LNCaP clone FGC (cell line): ENCODE measurements around the gene ATAD5.
"Not testable (repeated sequence)": the region's sequence is repeated elsewhere in the genome, so short reads cannot be mapped to it uniquely, and the experiment has no call there.

ENCODE experiments used
- DNase-seq: peaks from one replicate; pipeline ENCODE4 v3.0.0-alpha.2; 2011; ENCODE audit warnings: low read depth
- H3K4me3 ChIP-seq: 2 replicates; pipeline ENCODE4 v1.5.1; 2011; ENCODE audit warnings: mild to moderate bottlenecking, low read depth, low read length, control low read depth
- TF ChIP-seq, protein P1 (sequence below): IDR thresholded peaks from 2 replicates; pipeline ENCODE4 v1.5.1; 2012; ENCODE audit warnings: mild to moderate bottlenecking; ENCODE audit not compliant: control insufficient read depth, insufficient read depth; ENCODE audit errors: extremely low read depth

ATAD5 gene

DNA sequence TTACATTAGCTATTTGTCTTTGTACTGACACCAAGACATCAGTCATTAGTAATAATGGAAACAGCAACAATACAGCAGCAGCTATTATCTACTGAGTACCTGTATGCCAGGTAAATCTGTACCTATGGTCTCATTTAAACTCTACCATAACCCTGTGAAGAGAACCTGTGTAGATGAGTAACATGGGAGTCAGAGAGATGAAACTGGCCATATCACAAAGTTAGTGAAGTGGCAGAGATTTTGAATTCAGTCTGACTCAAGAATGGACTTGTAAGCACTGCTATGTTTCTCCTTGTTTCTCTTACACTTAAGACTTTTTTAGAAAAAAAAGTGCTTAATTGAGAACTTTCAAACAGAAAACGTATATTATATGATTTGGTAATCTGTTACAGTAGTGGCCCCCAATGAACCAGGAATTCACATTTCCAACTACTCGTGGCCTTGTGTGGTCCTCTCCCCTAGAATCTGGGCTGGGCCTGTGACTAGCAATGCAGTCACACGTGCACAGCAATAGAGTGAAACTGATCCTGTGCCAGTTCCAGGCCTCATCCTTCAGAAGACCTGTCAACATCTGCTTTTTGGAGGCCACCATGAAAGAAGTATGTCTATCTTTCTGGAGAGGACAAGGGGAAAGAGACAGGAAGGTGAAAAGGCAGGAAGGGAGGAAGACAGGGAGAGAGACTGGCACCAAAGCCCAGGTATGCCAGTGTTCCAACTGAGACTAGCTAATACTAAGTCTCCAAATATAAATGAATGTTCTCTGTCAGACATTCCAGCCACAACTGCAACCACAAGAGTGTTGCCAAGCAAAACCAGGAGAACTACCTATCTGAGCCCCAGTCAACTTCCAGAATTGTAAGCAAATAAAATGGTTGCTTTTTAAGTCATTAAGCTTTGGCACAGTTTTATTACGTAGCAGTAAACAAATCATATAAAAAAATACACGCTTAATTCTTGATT is 19.3 kb upstream of the ATAD5 start:
- peak; percentile 25 for DNase-seq
- TF ChIP-seq, protein P1, sequence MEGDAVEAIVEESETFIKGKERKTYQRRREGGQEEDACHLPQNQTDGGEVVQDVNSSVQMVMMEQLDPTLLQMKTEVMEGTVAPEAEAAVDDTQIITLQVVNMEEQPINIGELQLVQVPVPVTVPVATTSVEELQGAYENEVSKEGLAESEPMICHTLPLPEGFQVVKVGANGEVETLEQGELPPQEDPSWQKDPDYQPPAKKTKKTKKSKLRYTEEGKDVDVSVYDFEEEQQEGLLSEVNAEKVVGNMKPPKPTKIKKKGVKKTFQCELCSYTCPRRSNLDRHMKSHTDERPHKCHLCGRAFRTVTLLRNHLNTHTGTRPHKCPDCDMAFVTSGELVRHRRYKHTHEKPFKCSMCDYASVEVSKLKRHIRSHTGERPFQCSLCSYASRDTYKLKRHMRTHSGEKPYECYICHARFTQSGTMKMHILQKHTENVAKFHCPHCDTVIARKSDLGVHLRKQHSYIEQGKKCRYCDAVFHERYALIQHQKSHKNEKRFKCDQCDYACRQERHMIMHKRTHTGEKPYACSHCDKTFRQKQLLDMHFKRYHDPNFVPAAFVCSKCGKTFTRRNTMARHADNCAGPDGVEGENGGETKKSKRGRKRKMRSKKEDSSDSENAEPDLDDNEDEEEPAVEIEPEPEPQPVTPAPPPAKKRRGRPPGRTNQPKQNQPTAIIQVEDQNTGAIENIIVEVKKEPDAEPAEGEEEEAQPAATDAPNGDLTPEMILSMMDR: no peak
- no peak overlapping the region for H3K4me3 ChIP-seq

DNA sequence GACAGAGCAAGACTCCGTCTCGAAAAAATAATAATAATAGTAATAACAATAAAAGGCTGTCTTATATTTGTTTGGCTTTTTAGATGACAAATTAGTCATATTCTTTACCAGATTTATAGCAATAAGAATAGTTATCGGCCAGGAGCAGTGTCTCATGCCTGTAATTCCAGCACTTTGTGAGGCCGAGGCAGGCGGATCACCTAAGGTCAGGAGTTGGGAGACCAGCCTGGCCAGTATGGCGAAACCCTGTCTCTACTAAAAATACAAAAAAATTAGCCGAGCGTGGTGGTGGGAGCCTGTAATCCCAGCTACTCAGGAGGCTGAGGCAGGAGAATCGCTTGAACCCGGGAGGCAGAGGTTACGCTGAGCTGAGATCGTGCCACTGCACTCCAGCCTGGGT is 17.5 kb upstream of the ATAD5 start:
- H3K4me3 ChIP-seq, DNase-seq: not testable (repeated sequence)

DNA sequence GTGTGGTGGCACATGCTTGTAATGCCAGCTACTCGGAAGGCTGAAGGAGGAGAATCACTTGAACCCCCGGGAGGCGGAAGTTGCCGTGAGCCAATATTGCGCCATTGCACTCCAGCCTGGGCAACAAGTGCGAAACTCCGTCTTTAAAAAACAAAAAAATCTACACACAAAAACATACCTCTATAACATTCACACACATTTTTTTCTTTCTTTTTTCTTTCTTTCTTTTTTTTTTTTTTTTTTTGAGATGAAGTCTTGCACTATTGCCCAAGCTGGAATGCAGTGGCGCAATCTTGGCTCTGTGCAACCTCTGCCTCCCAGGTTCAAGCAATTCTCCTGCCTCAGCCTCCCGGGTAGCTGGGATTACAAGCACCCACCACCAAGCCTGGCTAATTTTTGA is 16.9 kb upstream of the ATAD5 start:
- H3K4me3 ChIP-seq, DNase-seq: not testable (repeated sequence)

GRCh38 chr17:30816165-30816564 is 15.6 kb upstream of the ATAD5 start:
- TF ChIP-seq, protein P1: no peak
- DNase-seq: no peak

DNA sequence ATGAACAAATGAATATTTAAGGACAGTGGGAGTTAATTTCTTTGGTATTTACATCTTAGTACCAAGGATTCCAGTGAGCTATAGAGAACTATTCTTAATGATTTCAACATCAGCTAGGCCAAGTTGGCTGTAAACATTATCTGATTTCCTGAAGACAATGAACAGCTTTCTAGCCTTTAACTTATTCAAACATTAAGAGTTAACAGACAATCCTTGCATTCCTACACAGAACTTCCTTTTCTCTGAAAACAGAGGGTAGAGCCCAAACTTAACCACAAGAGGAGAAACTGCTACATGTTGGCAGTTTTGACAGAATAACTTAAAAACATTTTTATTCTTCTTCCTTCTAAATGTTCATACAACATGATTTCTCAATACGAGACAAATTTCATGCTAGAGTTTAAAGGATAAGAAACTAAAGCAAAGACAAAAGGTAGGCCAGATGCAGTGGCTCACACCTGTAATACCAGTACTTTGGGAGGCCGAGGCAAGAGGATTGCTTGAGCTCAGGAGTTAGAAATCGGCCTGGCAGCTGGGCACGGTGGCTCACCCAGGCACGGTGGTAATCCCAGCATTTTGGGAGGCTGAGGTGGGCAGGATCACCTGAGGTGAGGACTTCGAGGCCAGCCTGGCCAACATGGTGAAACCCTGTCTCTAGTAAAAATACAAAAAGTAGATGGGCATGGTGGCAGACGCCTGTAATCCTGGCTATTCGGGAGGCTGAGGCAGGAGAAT is 11.6 kb upstream of the ATAD5 start:
- no peak overlapping the region for H3K4me3 ChIP-seq
- no peak for DNase-seq

More at GRCh38 chr17:30816165-30816564, 15.6 kb upstream of the ATAD5 start:
- H3K4me3 ChIP-seq: no peak overlapping the region

GRCh38 chr17:30821871-30822723 is 9.7 kb upstream of the ATAD5 start:
- H3K4me3 ChIP-seq: no peak overlapping the region
- TF ChIP-seq, protein P1: peak; percentile 36
- DNase-seq: peak; percentile 49

More for the DNA sequence above, 11.6 kb upstream of the ATAD5 start:
- TF ChIP-seq, protein P1: no peak

- not testable (repeated sequence) for H3K4me3 ChIP-seq, DNase-seq
Observed at GRCh38 chr17:30822919-30823318, 8.8 kb upstream of the ATAD5 start.

GRCh38 chr17:30823421-30823820 is 8.3 kb upstream of the ATAD5 start:
- TF ChIP-seq, protein P1: no peak
- peak overlapping the region; percentile 92 for H3K4me3 ChIP-seq

More at GRCh38 chr17:30823421-30823820, 8.3 kb upstream of the ATAD5 start:
- no peak for DNase-seq
